Measurements from ENCODE around the gene POLR2A.
"Not testable (repeated sequence)": the region's sequence is repeated elsewhere in the genome, so short reads cannot be mapped to it uniquely, and the experiment has no call there.

Gene POLR2A

DNA sequence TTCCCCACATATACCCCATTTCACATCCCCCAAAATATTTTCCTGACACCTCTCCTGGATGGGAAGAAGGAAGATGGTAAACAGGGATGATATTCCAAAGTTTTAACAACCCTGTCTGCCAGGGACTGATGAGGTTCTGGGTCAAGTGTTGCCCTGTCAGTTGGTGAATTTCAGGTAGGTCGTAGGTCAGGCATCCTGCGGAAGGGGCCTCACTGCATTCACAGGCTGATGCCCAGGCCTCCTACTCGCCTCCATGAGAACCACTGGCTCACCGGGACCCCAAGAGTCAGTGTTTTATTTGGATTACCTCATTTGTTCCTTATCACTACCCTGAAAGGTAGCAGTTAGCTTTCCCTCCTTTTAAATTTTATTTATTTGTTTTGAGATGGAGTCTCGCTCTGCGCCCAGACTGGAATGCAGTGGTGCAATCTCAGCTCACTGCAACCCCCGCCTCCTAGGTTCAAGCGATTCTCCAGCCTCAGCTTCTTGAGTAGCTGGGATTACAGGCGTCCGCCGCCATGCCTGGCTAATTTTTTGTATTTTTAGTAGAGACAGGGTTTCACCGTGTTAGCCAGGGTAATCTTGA is 15.3 kb upstream of the POLR2A start:
- Histone ChIP-seq H3K4me2 (ENCODE audit: low read length) (peak overlapping the region; percentile 37), H3K27me3 (ENCODE audit: control insufficient read depth, insufficient read depth, low read length) (no peaks in the 10 kb centered on the region), H3K4me3 (ENCODE audit: low read depth, low read length) (peak overlapping the region; percentile 6), H3K36me3 (ENCODE audit: control insufficient read depth, insufficient read depth, low read length) (no peaks in the 10 kb centered on the region), H2AFZ (no peak overlapping the region), H3K9me3 (ENCODE audit: control insufficient read depth, low read length) (no peaks in the 10 kb centered on the region), H3K4me1 (peaks cover 44% of the 10 kb centered on the region), H3K79me2 (peaks cover 75% of the 10 kb centered on the region), H3K27ac (peak overlapping the region; percentile 89), H3K9ac (no peak overlapping the region)
- TF ChIP-seq, protein P1, sequence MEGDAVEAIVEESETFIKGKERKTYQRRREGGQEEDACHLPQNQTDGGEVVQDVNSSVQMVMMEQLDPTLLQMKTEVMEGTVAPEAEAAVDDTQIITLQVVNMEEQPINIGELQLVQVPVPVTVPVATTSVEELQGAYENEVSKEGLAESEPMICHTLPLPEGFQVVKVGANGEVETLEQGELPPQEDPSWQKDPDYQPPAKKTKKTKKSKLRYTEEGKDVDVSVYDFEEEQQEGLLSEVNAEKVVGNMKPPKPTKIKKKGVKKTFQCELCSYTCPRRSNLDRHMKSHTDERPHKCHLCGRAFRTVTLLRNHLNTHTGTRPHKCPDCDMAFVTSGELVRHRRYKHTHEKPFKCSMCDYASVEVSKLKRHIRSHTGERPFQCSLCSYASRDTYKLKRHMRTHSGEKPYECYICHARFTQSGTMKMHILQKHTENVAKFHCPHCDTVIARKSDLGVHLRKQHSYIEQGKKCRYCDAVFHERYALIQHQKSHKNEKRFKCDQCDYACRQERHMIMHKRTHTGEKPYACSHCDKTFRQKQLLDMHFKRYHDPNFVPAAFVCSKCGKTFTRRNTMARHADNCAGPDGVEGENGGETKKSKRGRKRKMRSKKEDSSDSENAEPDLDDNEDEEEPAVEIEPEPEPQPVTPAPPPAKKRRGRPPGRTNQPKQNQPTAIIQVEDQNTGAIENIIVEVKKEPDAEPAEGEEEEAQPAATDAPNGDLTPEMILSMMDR (IDR thresholded peaks at IDR 0.05): no peak

DNA sequence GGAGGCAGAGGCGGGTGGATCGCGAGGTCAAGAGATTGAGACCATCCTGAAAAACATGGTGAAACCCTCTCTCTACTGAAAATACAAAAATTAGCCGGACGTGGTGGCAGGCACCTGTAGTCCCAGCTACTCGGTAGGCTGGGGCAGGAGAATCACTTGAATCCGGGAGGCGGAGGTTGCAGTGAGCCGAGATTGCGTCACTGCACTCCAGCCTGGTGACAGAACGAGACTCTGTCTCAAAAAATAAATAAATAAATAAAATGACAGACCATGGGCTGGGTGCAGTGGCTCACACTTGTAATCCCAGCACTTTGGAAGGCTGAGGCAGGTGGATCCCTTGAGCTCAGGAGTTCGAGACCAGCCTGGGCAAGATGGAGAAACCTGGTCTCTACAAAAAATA is 14.3 kb upstream of the POLR2A start:
- peaks cover 44% of the 10 kb centered on the region for H3K4me1 ChIP-seq
- peaks cover 78% of the 10 kb centered on the region for H3K79me2 ChIP-seq

DNA sequence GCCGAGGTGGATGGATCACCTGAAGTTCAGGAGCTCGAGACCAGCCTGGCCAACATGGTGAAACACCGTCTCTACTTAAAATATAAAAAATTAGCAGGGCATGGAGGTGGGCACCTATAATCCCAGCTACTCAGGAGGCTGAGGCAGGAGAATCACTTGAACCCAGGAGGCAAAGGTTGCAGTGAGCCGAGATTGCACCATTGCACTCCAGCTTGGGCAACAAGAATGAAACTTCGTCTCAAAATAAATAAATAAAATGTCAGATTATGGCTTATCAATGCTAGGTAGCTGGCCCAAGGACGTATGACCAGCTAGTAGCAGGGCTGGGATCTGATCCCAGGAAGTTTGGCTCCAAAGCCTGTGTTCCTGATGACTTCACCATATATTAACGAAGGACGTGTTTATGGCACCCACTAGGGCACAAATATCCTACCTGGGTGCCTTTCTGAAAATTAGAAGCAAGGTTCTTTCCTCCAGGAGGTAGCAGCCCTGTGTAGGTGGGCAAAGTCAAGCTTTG is 13.7 kb upstream of the POLR2A start:
- H3K4me1 ChIP-seq: peaks cover 44% of the 10 kb centered on the region
- H3K27ac ChIP-seq: peak overlapping the region; percentile 89
- not testable (repeated sequence) for H2AFZ ChIP-seq

More for the DNA sequence above, 14.3 kb upstream of the POLR2A start:
- not testable (repeated sequence) for H3K9ac ChIP-seq; H3K9me3 ChIP-seq (ENCODE audit: control insufficient read depth, low read length); H2AFZ ChIP-seq; H3K36me3 ChIP-seq (ENCODE audit: control insufficient read depth, insufficient read depth, low read length); H3K4me3 ChIP-seq (ENCODE audit: low read depth, low read length); H3K4me2 ChIP-seq (ENCODE audit: low read length); H3K27me3 ChIP-seq (ENCODE audit: control insufficient read depth, insufficient read depth, low read length)
- H3K27ac ChIP-seq: peak overlapping the region; percentile 89

DNA sequence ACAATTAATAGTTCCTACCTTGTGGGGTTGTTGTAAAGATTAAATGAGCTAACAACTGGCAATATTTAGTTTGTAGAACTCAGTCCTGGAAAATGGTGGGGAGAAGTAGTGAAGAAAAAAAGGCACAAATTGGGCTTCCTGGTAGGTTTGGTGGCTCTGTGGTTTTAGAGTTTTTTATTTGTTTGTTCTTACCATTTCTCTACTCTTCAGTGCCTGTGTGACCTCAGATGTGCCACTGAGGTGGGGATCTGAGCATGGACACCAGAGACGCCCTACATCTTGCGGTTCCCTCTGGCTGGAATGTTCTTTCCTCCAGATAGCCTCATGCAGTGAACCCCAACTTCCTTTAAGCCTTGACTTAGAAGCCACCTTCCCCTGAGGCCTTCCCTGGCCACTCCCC is 12.4 kb upstream of the POLR2A start:
- H3K4me1 ChIP-seq: peaks cover 47% of the 10 kb centered on the region
- TF ChIP-seq, protein P1 (IDR thresholded peaks at IDR 0.05): no peak

More for the DNA sequence above, 13.7 kb upstream of the POLR2A start:
- H3K79me2 ChIP-seq: peaks cover 81% of the 10 kb centered on the region
- not testable (repeated sequence) for H3K4me2 ChIP-seq (ENCODE audit: low read length); H3K9ac ChIP-seq; H3K4me3 ChIP-seq (ENCODE audit: low read depth, low read length); H3K36me3 ChIP-seq (ENCODE audit: control insufficient read depth, insufficient read depth, low read length); H3K27me3 ChIP-seq (ENCODE audit: control insufficient read depth, insufficient read depth, low read length); H3K9me3 ChIP-seq (ENCODE audit: control insufficient read depth, low read length)

DNA sequence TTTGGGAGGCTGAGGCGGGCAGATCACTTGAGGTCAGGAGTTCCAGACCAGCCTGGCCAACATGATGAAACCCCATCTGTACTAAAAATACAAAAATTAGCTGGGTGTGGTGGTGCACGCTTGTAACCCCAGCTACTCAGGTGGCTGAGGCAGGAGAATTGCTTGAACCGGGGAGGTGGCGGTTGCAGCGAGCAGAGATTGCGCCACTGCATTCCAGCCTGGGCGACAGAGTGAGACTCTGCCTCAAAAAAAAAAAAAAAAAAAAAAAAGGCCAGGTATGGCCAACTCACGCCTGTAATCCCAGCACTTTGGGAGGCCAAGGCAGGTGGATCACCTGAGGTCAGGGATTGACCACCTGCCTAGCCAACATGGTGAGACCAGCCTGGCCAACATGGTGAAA is 9.4 kb upstream of the POLR2A start:
- not testable (repeated sequence) for H3K9ac ChIP-seq; H3K4me2 ChIP-seq (ENCODE audit: low read length); H2AFZ ChIP-seq; H3K27me3 ChIP-seq (ENCODE audit: control insufficient read depth, insufficient read depth, low read length); H3K36me3 ChIP-seq (ENCODE audit: control insufficient read depth, insufficient read depth, low read length); H3K9me3 ChIP-seq (ENCODE audit: control insufficient read depth, low read length); H3K4me3 ChIP-seq (ENCODE audit: low read depth, low read length)
- Histone ChIP-seq H3K4me1 (peaks cover 35% of the 10 kb centered on the region), H3K27ac (peak overlapping the region; percentile 99), H3K79me2 (peaks cover 78% of the 10 kb centered on the region)

More for the DNA sequence above, 12.4 kb upstream of the POLR2A start:
- Histone ChIP-seq H3K9me3 (ENCODE audit: control insufficient read depth, low read length) (no peaks in the 10 kb centered on the region), H3K27me3 (ENCODE audit: control insufficient read depth, insufficient read depth, low read length) (no peaks in the 10 kb centered on the region), H3K36me3 (ENCODE audit: control insufficient read depth, insufficient read depth, low read length) (no peaks in the 10 kb centered on the region), H3K27ac (peak overlapping the region; percentile 89), H3K9ac (no peak overlapping the region), H3K4me2 (ENCODE audit: low read length) (no peak overlapping the region), H2AFZ (no peak overlapping the region), H3K4me3 (ENCODE audit: low read depth, low read length) (no peak overlapping the region), H3K79me2 (peaks cover 81% of the 10 kb centered on the region)

DNA sequence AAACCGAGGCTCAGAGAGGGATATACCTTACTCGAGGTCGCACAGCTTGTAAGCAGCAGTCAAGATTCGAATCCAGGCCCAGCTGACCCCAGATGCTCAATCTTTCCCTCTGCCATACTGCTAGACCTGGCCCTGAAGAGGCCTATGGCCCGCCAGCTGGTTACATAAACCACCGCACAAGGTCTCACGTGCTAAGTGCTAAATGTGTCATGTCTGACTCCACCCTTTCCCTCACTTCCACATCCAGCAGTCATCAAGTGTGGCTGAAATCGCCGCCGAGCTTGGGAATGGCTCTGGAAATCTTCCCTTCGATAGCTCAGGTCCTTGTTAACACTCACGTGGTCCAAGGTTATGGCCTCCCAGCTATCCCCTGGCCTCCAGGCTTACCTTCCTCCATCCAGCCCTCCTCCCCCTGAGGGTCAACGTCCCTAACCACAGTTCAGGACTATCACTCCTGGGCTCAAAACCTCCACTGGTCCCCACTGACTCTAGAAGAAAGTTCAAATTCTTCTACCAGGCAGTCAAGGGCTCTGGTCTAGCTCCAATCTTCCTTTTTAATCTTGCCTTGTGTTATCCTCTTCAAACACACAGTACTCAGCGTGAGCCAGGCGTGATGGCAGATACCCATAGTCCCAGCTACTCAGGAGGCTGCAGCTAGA is 8.3 kb upstream of the POLR2A start:
- TF ChIP-seq, protein P1 (IDR thresholded peaks at IDR 0.05): no peak
- Histone ChIP-seq H3K79me2 (peaks cover 74% of the 10 kb centered on the region), H3K9me3 (ENCODE audit: control insufficient read depth, low read length) (no peaks in the 10 kb centered on the region), H2AFZ (no peak overlapping the region), H3K9ac (no peak overlapping the region), H3K4me2 (ENCODE audit: low read length) (peak overlapping the region; percentile 60), H3K4me1 (peaks cover 37% of the 10 kb centered on the region), H3K27me3 (ENCODE audit: control insufficient read depth, insufficient read depth, low read length) (no peaks in the 10 kb centered on the region), H3K4me3 (ENCODE audit: low read depth, low read length) (peak overlapping the region; percentile 23), H3K27ac (peak overlapping the region; percentile 99), H3K36me3 (ENCODE audit: control insufficient read depth, insufficient read depth, low read length) (no peaks in the 10 kb centered on the region)
